Measurements from ENCODE around the gene FSD2.
A peak's percentile ranks its signal among the peaks of the same experiment; 100 is the strongest.
"Not testable (repeated sequence)": the region's sequence is repeated elsewhere in the genome, so short reads cannot be mapped to it uniquely, and the experiment has no call there.

The FSD2 gene

GRCh38 chr15:82726816-82727215 lies 79.1 kb downstream of the FSD2 start:
- no peak for DNase-seq

GRCh38 chr15:82715003-82715402 lies 90.9 kb downstream of the FSD2 start:
- no peak for DNase-seq

DNA sequence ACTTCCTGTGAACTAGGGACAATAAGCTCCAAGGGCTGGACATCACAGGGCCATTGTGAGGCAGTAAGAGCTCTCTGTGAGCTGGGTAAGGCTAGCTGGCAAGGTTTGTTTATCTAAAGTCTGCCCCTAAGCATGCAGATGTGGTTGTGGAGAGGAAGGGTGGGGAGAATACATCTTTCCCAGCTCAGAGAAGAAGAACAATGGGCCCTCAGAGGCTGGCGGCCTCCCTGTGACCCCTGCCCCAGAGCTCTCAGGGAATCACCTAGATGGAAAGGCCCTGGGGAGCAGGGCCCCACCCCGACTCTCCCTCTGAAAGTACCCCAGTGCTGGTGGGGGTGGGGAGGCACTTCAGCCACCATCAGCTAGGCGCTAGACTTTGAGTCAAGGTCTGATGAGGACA lies 91.9 kb downstream of the FSD2 start:
- no peak for DNase-seq

DNA sequence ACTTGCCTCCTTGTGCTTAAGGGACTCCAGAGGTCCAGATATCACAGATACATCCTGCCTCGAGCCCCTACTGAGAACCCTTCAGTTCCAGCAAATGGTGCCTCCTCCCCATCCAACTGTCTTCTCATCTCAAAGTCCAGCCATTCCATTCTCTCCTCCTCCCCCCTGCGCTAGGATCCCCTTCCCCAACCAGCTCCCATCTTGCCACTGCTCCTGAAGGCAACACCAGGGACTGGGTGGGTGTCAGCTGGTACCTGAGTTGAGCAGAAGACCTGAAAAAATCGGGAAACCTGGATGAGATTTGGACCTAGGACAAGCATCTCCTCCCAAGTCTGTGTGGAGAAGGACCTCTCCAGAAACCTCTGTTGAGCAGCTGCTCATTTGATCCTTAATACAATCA lies 93.8 kb downstream of the FSD2 start:
- no peak for DNase-seq

DNA sequence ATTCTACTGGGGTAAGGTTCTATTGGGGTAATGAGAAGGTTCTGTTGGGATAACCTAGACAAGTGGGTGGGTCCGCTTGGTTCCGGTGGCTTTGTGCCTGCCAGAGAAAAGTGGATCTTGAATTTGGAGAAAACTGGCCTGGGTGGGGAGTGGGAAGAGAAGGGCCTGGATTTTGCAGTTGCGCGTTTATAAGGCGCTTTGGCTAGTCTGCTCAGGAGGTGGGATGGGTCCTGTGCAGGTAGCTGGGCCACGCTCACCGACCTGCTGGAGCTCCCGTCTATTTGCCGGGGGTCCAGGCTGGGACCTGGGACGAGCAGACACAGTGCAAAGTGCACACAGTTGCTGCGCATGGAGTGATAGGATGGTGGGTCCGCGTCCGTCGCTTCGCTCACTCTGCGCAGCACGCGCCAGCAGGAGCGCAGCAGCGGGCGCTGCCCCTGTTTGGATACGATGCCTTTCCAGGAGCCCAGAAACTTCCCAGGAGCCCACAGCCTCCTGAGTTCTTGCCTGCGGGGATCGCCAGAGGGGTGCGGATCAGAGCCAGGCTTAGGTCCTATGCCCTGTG lies 94.9 kb downstream of the FSD2 start:
- no peak for DNase-seq

- DNase-seq: no peak
Observed at GRCh38 chr15:82710208-82710555, 95.7 kb downstream of the FSD2 start.

DNA sequence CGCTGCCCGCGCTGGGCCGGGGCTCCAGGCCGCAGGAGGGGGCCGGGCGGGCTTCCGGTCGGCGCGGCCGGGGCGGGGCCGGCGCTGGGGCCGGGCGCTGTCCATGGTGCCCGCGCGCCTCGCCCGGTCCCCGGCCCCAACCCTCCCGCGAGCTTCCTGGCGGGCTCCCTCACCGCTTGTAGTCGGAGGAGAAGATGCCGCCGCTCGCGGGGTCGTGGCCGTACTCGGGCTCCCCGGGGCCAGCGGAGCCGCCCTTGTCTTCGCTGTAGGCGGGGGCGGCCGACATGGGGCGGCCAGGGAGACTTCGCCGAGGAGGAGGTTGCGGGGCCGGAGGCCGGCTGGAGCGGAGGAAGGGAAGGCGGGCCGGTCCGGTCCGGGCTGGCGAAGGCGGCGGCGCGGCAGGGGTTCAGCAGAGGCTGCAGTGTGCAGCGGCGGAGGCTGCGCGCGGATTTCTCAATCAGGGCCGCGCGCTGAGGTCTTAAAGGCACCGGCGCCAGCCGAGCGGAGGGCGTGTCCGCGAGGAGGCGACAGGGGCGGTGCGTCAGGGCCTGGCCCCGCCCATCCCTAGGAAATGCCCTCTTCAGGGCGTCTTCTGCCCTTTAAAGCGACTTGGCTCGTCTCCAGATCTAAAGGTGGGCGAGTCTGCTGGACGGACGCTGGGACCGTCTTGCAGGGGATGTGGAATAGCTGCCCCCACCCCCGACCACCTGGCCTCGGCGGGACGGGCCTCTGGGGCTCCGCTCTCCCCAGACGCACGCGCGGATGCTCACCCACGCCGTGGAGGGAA lies 96.3 kb downstream of the FSD2 start, which contains the start of gene AP3B2:
Gene AP3B2, minus strand, starts transcription at position 455 of the 787 bp plus-strand sequence. Its CDS starts 169 bp downstream, at position 286.
- peak; percentile 83 to 96 (median 94) for DNase-seq

DNA sequence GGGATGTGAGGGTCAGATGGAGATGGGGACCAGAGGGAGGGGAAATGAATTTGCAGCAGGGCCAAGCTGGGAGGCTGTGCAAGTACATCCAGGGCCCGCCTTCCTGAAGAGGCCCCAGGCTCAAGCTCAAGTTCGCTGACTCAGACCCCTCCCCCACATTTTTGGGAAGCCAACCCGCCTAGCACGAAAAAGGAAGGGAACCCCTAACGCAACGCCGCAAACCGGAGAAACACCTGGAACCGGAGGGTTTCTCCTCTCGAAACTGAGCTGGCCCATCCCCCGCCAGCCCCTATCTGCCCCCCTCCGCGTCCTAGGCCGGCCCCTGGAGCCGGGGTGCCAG lies 96.8 kb downstream of the FSD2 start:
- peak in 1 of 3 experiments; percentile 75 for DNase-seq

GRCh38 chr15:82705856-82706255 lies 100.0 kb downstream of the FSD2 start:
- DNase-seq: not testable (repeated sequence)

Data from NCI-H1417 (cell line).